HEK293T (cell line): ENCODE data around the gene GABRD.

Experiments
- ELF4 ChIP-seq: fragments of 450-650 bp; IDR thresholded peaks from 2 replicates; pipeline ENCODE4 v1.6.1; 2017; ENCODE audit warnings: antibody characterized with exemption
- SUZ12 ChIP-seq: fragments of 450-650 bp; IDR thresholded peaks from 2 replicates; pipeline ENCODE4 v1.6.1; 2016; ENCODE audit warnings: mild to moderate bottlenecking

GRCh38 chr1:2052756-2053155 lies 33.6 kb downstream of the GABRD start:
- TF ChIP-seq SUZ12 = no peak
- TF ChIP-seq ELF4 = no peak
